CD4-positive, alpha-beta T cell treated with Interleukin-10 for 1 hour (primary cell): Measurements from ENCODE around the gene MPHOSPH6.
"Not testable (repeated sequence)": the region's sequence is repeated elsewhere in the genome, so short reads cannot be mapped to it uniquely, and the experiment has no call there.

Experiments used
- DNase-seq: peaks from one replicate; pipeline ENCODE4 v3.0.0-alpha.2; 2020

The MPHOSPH6 gene

DNA sequence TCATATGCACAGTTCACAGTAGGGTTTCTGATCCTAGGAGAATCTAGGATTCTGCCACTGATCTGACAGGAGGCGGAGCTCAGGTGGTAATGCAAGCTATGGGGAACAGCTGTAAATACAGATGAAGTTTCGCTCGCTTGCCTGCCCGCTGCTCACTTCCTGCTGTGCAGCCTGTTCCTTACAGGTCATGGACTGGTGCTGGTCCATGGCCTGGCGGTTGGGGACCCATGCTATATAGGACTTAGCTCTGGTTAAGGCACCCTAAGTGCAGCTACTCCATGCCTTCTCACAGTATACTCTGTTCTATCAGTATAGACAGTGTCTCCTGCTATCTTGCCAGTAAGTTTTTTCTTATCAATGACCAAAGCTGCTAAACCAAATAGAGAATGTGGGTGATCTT, 2.4 kb downstream of the MPHOSPH6 start:
- no peak for DNase-seq

GRCh38 chr16:82160226-82160625, 9.8 kb downstream of the MPHOSPH6 start:
- DNase-seq: no peak

DNA sequence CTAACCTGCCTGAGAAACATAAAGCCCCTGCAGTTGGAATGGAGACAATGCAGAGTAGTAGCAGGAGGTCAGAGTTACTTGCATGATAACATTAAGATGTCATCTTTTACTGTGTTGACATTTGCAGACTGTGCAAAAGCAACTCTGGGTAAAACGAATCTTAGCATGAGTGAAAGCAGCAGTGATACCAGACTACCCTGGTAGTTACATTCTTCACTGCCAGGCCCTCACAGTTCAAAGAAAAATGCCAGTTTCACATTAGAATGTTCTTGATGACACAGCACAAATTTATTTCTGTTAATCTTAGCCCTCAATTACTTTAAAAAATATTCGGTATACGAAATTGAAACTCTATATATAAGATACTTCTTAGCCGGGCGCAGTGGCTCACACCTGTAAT, 12.2 kb downstream of the MPHOSPH6 start:
- DNase-seq: no peak

DNA sequence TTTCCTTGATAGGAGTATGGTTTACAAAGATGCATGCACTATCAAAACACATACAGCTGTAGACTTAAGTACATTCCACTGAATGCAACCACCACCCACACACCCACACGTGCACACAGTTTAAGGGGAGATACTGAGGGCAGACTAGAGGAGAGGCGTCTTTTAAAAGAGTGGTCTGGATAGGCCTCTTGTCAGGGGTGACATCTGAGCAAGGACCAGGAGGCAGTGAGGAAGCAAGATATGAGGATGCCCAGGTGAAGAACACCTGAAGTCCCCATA, 12.6 kb downstream of the MPHOSPH6 start:
- DNase-seq: no peak

GRCh38 chr16:82156761-82157533, 13.1 kb downstream of the MPHOSPH6 start:
- no peak for DNase-seq

DNA sequence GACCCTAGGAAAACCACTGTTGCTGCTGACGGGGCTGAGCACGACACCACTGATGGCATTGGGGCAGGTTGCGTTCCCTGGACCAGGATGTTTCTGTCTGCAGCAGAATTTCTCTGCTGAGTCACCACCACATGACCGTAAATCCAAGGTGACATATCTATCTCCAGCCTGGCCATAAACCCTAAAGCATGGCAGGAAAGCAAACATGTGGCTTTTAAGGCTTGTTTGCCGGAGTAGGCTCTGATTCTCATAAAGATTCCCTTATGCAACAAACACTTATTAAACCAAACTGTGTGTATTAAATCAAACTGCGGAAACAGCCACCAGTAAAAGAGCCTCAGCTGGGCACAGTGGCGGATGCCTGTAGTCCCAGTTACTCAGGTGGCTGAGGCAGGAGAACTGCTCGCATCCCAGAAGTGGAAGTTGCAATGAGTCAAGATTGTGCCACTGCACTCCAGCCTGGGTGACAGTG, 17.3 kb downstream of the MPHOSPH6 start:
- DNase-seq: no peak

DNA sequence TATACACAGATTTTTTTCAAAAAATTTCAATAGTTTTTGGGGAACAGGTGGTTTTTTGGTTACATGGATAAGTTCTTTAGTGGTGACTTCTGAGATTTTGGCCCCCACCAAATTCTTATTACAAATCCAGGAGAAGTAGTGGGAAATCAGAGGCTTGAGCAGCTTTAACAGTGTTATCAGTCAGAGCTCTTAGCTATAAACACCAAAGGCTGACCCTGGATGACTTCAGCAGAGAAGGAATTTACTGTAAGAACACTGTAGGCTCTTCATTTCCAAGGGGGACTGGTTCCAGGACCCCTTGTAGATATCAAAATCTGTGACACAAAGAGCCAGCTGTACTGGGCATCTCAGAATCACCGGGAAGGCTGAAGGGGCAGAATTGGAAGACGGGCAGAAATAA, 17.8 kb downstream of the MPHOSPH6 start:
- DNase-seq: no peak

GRCh38 chr16:82150549-82150948, 19.5 kb downstream of the MPHOSPH6 start:
- no peak for DNase-seq

- DNase-seq: no peak
These were observed 20.5 kb downstream of the MPHOSPH6 start for GRCh38 chr16:82149536-82149935.

DNA sequence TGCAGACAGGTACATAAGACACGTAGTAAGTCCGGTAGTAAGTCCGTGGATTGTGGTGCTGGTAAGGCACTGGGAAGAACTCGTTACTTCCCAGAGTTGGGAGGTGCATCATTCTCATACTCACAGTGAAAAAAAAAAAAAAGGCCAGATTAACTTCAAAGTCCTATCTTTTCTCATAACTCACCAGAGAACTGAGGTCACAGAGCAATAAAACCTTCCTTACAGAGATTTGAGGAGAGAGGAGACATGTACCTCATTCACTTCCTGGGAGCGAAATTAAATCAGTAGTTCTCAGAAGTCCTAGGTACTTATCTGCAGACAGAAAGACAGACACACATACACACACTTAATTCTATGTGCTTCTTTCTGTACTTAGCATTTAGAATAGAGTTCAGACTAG, 22.5 kb downstream of the MPHOSPH6 start:
- DNase-seq: no peak

- no peak for DNase-seq
These were observed 23.1 kb downstream of the MPHOSPH6 start for GRCh38 chr16:82146957-82147356.

- DNase-seq: no peak
These were observed 23.5 kb downstream of the MPHOSPH6 start for GRCh38 chr16:82146556-82146955.

- DNase-seq: not testable (repeated sequence)
These were observed 30.8 kb downstream of the MPHOSPH6 start for GRCh38 chr16:82139286-82139571.

- no peak for DNase-seq
These were observed 31.3 kb downstream of the MPHOSPH6 start for GRCh38 chr16:82138478-82139285.

GRCh38 chr16:82137822-82138167, 32.2 kb downstream of the MPHOSPH6 start:
- no peak for DNase-seq

GRCh38 chr16:82136956-82137821, 32.8 kb downstream of the MPHOSPH6 start:
- no peak for DNase-seq

DNA sequence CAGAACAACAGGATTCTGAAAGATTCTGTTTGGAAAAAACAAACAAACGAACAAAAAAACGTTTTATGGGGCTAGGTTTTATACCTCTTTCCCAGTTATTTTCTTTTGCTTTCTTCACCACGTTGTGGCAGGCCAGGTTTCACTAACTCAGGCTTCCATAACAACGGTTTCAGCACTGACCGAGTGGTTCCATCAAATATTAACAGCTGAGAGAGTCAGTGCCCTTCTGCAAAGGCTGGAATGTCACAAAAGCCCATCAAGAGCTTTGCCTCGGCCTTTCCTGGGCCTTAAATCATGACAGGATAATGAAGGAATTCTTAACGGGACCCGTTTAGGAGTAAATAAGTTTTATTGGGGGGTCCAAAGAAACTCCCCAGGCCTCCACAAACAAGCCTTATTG, 34.2 kb downstream of the MPHOSPH6 start:
- no peak for DNase-seq

- DNase-seq: no peak
These were observed 35.2 kb downstream of the MPHOSPH6 start for GRCh38 chr16:82134846-82135245.

DNA sequence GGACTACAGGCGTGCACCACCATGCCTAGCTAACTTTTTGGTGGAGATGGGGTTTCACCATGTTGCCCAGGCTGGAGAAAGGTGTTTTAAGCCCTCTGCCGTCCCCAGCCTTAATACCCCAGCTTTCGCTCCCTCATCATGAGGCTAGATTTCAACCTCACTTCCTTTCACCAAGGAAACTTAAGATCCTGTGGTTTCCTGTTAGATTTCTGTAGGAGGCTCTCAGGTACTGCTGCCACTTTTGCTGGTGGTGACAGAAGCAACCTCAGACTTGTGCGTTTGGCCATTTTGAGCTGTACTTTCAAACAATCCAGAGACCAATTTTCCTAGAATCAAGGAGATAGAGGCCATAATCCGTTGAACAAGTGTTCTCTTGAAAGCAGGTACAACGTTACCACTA, 36.2 kb downstream of the MPHOSPH6 start:
- DNase-seq: peak; percentile 26

GRCh38 chr16:82129881-82130280, 40.1 kb downstream of the MPHOSPH6 start:
- DNase-seq: no peak

GRCh38 chr16:82124651-82125050, 45.4 kb downstream of the MPHOSPH6 start:
- DNase-seq: no peak

DNA sequence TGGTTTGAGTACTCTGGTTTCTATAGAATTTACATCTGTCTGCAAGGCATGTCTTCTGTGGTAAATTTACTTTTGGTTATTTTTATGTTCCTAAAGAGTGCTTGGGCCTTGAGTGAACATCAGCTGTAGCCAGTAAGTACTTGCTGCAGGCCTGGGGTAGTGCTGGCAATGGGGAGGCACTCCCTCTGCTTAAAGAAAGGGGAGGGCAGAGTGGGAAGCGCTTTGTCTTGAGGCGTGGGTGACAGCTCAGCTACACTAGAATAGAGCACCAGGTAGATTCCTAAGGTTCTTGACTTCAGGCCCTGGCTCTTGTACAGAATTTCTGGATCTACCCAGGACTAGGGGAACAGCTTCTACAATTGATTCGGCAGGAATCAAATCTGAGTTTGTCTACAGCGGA, 50.6 kb downstream of the MPHOSPH6 start:
- no peak for DNase-seq

- no peak for DNase-seq
These were observed 51.3 kb downstream of the MPHOSPH6 start for GRCh38 chr16:82118749-82119148.

DNA sequence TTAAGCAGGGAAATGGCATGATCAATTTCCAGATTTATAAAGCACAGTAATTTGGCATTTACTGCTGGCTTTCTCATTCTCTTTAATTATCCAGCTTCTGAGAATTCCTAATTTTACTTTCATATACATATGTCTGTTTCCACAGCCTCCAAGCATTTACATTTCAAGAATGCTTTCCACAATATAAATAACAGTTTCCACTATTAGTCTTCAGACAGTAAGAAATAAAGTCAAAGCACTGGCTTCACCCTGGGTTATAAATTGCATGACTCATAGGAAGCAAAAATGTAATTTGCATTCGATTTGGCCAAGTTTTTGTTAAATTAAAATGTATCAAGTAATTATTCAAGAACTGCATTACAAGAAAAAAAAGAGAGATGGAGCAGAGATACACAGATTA, 53.5 kb downstream of the MPHOSPH6 start:
- no peak for DNase-seq
